Gastrocnemius medialis (tissue), 4 donors: ENCODE results near the gene MAGI1.

Experiments used
- CTCF ChIP-seq, 5 experiments: fragments of 450-650 bp in 3 of 5; fragments of 200-600 bp in 2 of 5; sonication (generic) in 2 of 5; IDR thresholded peaks in 4 of 5; conservative IDR thresholded peaks in 1 of 5; 1 replicate in 4 of 5; 2 replicates in 1 of 5; pipeline ENCODE4 v1.5.1; 2016 to 2019; ENCODE audit warnings: antibody characterized with exemption in 5 of 5, mild to moderate bottlenecking in 3 of 5, moderate library complexity in 3 of 5
- POLR2A ChIP-seq, 2 donors: fragments of 450-650 bp; IDR thresholded peaks; one replicate each; pipeline ENCODE4 v1.6.1; 2017; ENCODE audit warnings: antibody characterized with exemption in 2 of 2, mild to moderate bottlenecking in 2 of 2, moderate library complexity in 2 of 2

- TF ChIP-seq CTCF (IDR thresholded peaks at IDR 0.05 in 4 of 5, conservative IDR thresholded peaks at IDR 0.05 in 1 of 5) (no peak), POLR2A (IDR thresholded peaks at IDR 0.05) (no peak)
Measured at GRCh38 chr3:65723985-65724384, 314.7 kb downstream of the MAGI1 start.
